ENCODE data around the gene GPATCH8. TPM values are rescaled to one million over a fixed set of nuclear protein-coding genes. Genes with fewer than 3 reads are reported as not detected.
A peak's percentile ranks its signal among the peaks of the same experiment; 100 is the strongest.

Gene GPATCH8
- polyA plus RNA-seq, 1 of the 3 experiments (the other 2 are of a cell fraction): 12.7 TPM

DNA sequence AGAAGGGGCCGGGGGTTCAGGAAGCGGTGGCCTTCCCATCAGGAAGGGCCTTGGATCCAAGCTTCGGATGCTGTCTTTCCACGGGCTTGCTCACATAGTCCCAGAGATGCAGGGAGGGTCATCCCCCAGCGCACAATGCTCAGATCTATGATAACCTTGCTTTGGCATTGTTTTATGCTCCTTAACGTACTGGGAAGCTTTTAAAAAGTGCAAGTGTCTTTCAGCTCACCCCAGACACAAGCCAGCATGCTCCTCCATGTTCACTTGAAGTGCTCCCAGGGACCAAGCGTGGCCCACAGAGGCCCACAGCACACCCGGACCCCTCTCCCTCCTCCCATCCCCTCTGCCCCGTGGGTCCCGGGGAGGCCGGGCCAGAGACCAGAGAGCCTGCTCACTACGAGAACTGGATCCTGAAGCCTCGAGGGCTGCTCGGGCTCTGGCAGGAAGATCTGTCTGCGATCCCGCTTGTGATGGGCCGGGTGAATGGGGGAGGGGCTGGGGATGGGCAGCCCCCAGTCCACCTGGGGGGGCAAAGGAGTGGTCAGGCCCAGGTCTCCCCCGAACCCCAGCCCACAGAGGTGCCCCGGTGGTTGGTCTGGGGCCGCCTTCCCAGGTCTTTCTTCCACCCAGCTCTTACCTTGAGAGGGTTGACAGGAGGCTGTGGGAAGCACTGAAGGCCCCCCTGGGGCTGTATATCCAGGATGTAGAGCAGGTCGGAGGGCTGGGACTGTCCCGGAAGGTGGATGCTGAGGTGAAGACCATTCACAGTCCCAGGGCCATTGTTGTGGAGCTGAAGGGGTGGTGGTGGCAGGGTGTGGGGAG, 127.8 kb downstream of the GPATCH8 start:
- H4K20me1 ChIP-seq (ENCODE audit: insufficient read depth): no peaks in the 10 kb centered on the region
- TF ChIP-seq EP300 (IDR thresholded peaks at IDR 0.05; ENCODE audit: borderline replicate concordance in 1 of 2, low read depth in 1 of 2, low read length in 1 of 2): no peak
- TF ChIP-seq, protein P1, sequence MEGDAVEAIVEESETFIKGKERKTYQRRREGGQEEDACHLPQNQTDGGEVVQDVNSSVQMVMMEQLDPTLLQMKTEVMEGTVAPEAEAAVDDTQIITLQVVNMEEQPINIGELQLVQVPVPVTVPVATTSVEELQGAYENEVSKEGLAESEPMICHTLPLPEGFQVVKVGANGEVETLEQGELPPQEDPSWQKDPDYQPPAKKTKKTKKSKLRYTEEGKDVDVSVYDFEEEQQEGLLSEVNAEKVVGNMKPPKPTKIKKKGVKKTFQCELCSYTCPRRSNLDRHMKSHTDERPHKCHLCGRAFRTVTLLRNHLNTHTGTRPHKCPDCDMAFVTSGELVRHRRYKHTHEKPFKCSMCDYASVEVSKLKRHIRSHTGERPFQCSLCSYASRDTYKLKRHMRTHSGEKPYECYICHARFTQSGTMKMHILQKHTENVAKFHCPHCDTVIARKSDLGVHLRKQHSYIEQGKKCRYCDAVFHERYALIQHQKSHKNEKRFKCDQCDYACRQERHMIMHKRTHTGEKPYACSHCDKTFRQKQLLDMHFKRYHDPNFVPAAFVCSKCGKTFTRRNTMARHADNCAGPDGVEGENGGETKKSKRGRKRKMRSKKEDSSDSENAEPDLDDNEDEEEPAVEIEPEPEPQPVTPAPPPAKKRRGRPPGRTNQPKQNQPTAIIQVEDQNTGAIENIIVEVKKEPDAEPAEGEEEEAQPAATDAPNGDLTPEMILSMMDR (IDR thresholded peaks at IDR 0.05): no peak
- TF ChIP-seq NFIC (IDR thresholded peaks at IDR 0.05; ENCODE audit: borderline replicate concordance): no peak
- TF ChIP-seq GATA2 (CRISPR knock-in tag; IDR thresholded peaks at IDR 0.05): no peak
- TF ChIP-seq, protein P2, sequence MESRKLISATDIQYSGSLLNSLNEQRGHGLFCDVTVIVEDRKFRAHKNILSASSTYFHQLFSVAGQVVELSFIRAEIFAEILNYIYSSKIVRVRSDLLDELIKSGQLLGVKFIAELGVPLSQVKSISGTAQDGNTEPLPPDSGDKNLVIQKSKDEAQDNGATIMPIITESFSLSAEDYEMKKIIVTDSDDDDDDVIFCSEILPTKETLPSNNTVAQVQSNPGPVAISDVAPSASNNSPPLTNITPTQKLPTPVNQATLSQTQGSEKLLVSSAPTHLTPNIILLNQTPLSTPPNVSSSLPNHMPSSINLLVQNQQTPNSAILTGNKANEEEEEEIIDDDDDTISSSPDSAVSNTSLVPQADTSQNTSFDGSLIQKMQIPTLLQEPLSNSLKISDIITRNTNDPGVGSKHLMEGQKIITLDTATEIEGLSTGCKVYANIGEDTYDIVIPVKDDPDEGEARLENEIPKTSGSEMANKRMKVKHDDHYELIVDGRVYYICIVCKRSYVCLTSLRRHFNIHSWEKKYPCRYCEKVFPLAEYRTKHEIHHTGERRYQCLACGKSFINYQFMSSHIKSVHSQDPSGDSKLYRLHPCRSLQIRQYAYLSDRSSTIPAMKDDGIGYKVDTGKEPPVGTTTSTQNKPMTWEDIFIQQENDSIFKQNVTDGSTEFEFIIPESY (IDR thresholded peaks at IDR 0.05; ENCODE audit: borderline replicate concordance, low read depth): no peak
- no peak for TF ChIP-seq SIN3A (IDR thresholded peaks at IDR 0.05; ENCODE audit: borderline replicate concordance, low read depth, low read length)
- TF ChIP-seq, protein P3, sequence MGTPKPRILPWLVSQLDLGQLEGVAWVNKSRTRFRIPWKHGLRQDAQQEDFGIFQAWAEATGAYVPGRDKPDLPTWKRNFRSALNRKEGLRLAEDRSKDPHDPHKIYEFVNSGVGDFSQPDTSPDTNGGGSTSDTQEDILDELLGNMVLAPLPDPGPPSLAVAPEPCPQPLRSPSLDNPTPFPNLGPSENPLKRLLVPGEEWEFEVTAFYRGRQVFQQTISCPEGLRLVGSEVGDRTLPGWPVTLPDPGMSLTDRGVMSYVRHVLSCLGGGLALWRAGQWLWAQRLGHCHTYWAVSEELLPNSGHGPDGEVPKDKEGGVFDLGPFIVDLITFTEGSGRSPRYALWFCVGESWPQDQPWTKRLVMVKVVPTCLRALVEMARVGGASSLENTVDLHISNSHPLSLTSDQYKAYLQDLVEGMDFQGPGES (IDR thresholded peaks at IDR 0.05; ENCODE audit: low read depth, low read length): no peak
- no peak for TF ChIP-seq MXI1 (IDR thresholded peaks at IDR 0.05; ENCODE audit: low read depth, low read length)
- no peak for TF ChIP-seq FOXM1 (IDR thresholded peaks at IDR 0.05; ENCODE audit: low read depth)
- no peak for TF ChIP-seq TAF1 (IDR thresholded peaks at IDR 0.05; ENCODE audit: borderline replicate concordance, low read depth, low read length)
- TF ChIP-seq MEF2A (IDR thresholded peaks at IDR 0.05; ENCODE audit: borderline replicate concordance, low read depth): no peak
- no peak for TF ChIP-seq EZH2phosphoT487 (IDR thresholded peaks at IDR 0.05; ENCODE audit: borderline replicate concordance, low read depth)
- TF ChIP-seq RCOR1 (IDR thresholded peaks at IDR 0.05; ENCODE audit: low read length): no peak
- TF ChIP-seq ELF1 (IDR thresholded peaks at IDR 0.05): no peak
- no peaks in the 10 kb centered on the region for H3K79me2 ChIP-seq (ENCODE audit: insufficient read depth)
- H3K9ac ChIP-seq: no peak overlapping the region
- H3K9me3 ChIP-seq: no peaks in the 10 kb centered on the region
- H3K4me1 ChIP-seq (ENCODE audit: control insufficient read depth in 1 of 2, insufficient read depth in 2 of 2, low read depth in 1 of 2, low read length in 1 of 2): no peaks in the 10 kb centered on the region
- no peaks in the 10 kb centered on the region for H3K9me2 ChIP-seq
- peak; percentile 51 for DNase-seq
- 86% methylated on average over 10 of the region's 22 CpGs for WGBS (ENCODE audit: low lambda C conversion rate)
- no peak overlapping the region for H3K4me3 ChIP-seq (ENCODE audit: low read depth in 2 of 2, low read length in 1 of 2)
- no peaks in the 10 kb centered on the region for H3F3A ChIP-seq (replicated peaks; ENCODE audit: insufficient read depth)
- CTCF ChIA-PET: interaction anchor here (0.7 to 2.4 kb wide), 11 partner anchors 9 to 169 kb away, joined by 3 to 11 read pairs (median 4); partner anchors contain the start of genes FAM171A2 and GRN
- H3K27ac ChIP-seq (ENCODE audit: low read depth in 2 of 2, low read length in 1 of 2): no peak overlapping the region
- no peak overlapping the region for H2AFZ ChIP-seq (ENCODE audit: low read depth)
- H3K36me3 ChIP-seq (replicated peaks in 1 of 2; ENCODE audit: control insufficient read depth in 1 of 2, insufficient read depth in 2 of 2, low read length in 1 of 2): no peaks in the 10 kb centered on the region
- POLR2A ChIA-PET: no interaction called here
- no peaks in the 10 kb centered on the region for H3K27me3 ChIP-seq (ENCODE audit: insufficient read depth)
- H3K4me2 ChIP-seq: no peak overlapping the region
